ENCODE data around the gene GLB1L2.

GLB1L2 gene

GRCh38 chr11:134423106-134423505 lies 91.3 kb downstream of the GLB1L2 start:
- H3K4me3 ChIP-seq (replicated peaks in 1 of 2; ENCODE audit: low read depth in 2 of 2, low read length in 2 of 2), result no peak overlapping the region
- no peak for DNase-seq (ENCODE audit: low read depth in 2 of 2)
- no peak for TF ChIP-seq CTCF (IDR thresholded peaks at IDR 0.05; ENCODE audit: low read depth, low read length)

DNA sequence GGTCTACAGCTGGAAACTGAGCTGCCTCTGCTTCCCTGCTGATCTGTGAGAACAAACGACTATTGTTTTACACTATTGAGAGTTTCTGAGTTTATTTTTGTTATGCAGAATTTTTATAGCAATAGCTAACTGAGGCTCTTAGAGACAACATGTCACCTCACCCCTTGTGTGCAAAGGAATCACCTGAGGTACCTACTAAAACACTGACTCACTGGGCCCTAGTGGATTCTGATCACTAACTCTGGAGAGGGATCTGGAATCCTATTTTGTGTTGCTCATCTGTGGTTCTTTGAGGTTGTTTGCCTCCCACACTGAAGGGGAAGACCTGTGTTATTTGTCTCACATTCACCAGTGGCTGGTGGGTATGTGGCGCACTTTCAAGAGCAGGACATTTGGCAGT lies 93.6 kb downstream of the GLB1L2 start:
- DNase-seq (ENCODE audit: low read depth in 2 of 2), result no peak
- no peak for TF ChIP-seq CTCF (IDR thresholded peaks at IDR 0.05; ENCODE audit: low read depth, low read length)

More for the DNA sequence above, 93.6 kb downstream of the GLB1L2 start:
- no peak overlapping the region for H3K4me3 ChIP-seq (replicated peaks in 1 of 2; ENCODE audit: low read depth in 2 of 2, low read length in 2 of 2)

All from cardiac fibroblast (primary cell).